HEK293 (cell line): ENCODE data around the gene UBALD1.
A peak's percentile ranks its signal among the peaks of the same experiment; 100 is the strongest.

Experiments used
- CTCF ChIA-PET: fragments of 350-600 bp; formaldehyde crosslinking; extraction: SDS; loops from one replicate; lab custom pipeline; 2021; ENCODE audit warnings: antibody characterized with exemption; lab: Yijun Ruan, JAX
- POLR2A ChIA-PET: fragments of 300-600 bp; formaldehyde crosslinking; extraction: SDS; loops from one replicate; lab custom pipeline; 2020; ENCODE audit warnings: antibody characterized with exemption, inconsistent platforms; lab: Yijun Ruan, JAX
- H3K27ac ChIP-seq: fragments of 200-500 bp; sonication (Bioruptor generic); 2 replicates; pipeline ENCODE4 v1.5.1; 2014; ENCODE audit warnings: low read depth, low read length, control low read depth, inconsistent platforms; ENCODE audit errors: extremely low read depth
- H3K36me3 ChIP-seq, 2 experiments: fragments of 200-500 bp in 1 of 2; sonication (Bioruptor generic) in 1 of 2; 1 replicate in 1 of 2; 2 replicates in 1 of 2; pipeline ENCODE4 v1.5.1; 2014 to 2017; ENCODE audit warnings: inconsistent platforms in 2 of 2, low read length in 2 of 2; ENCODE audit not compliant: control insufficient read depth in 2 of 2, insufficient read depth in 1 of 2
- H3K4me1 ChIP-seq: fragments of 200-500 bp; sonication (Bioruptor generic); 2 replicates; pipeline ENCODE4 v1.5.1; 2014; ENCODE audit warnings: mild to moderate bottlenecking, low read length, inconsistent platforms; ENCODE audit not compliant: control insufficient read depth, insufficient read depth
- H3K4me3 ChIP-seq: 2 replicates; pipeline ENCODE4 v1.5.1; 2011; ENCODE audit warnings: low read depth, mild to moderate bottlenecking, control low read depth, low read length, moderate library complexity
- H3K9me3 ChIP-seq: fragments of 200-500 bp; sonication (Bioruptor generic); 2 replicates; pipeline ENCODE4 v1.5.1; 2014; ENCODE audit warnings: low read depth, low read length, inconsistent platforms; ENCODE audit not compliant: control insufficient read depth, insufficient read depth
- SALL2 ChIP-seq: fragments of 450-650 bp; formaldehyde crosslinking; IDR thresholded peaks from 2 replicates; pipeline ENCODE4 v1.5.0; 2017; ENCODE audit warnings: missing biosample characterization, mild to moderate bottlenecking, missing genetic modification characterization, borderline replicate concordance
- ZBTB21 ChIP-seq: fragments of 450-650 bp; formaldehyde crosslinking; IDR thresholded peaks from 2 replicates; pipeline ENCODE4 v1.5.1; 2017; ENCODE audit warnings: missing biosample characterization, missing genetic modification characterization
- ZBTB48 ChIP-seq: fragments of 450-650 bp; formaldehyde crosslinking; IDR thresholded peaks from 2 replicates; pipeline ENCODE4 v1.5.1; 2016; ENCODE audit warnings: missing biosample characterization, missing genetic modification characterization
- ZNF175 ChIP-seq: fragments of 450-650 bp; formaldehyde crosslinking; IDR thresholded peaks from 2 replicates; pipeline ENCODE4 v1.5.1; 2016; ENCODE audit warnings: missing biosample characterization, missing genetic modification characterization
- ZNF335 ChIP-seq: fragments of 450-650 bp; formaldehyde crosslinking; conservative IDR thresholded peaks from 2 replicates; pipeline ENCODE4 v1.5.1; 2016; ENCODE audit warnings: missing biosample characterization, missing genetic modification characterization
- ZNF37A ChIP-seq: fragments of 450-650 bp; IDR thresholded peaks from 2 replicates; pipeline ENCODE4 v1.5.1; 2018; ENCODE audit warnings: missing biosample characterization, missing genetic modification characterization
- ZNF600 ChIP-seq: fragments of 450-650 bp; formaldehyde crosslinking; IDR thresholded peaks from 2 replicates; pipeline ENCODE4 v1.5.1; 2016; ENCODE audit warnings: missing biosample characterization, missing genetic modification characterization
- ZNF629 ChIP-seq: fragments of 450-650 bp; formaldehyde crosslinking; IDR thresholded peaks from 2 replicates; pipeline ENCODE4 v1.5.1; 2017; ENCODE audit warnings: missing biosample characterization, missing genetic modification characterization
- TF ChIP-seq, protein P1 (sequence below): fragments of 450-650 bp; formaldehyde crosslinking; IDR thresholded peaks from 2 replicates; pipeline ENCODE4; 2016; ENCODE audit warnings: missing biosample characterization, missing genetic modification characterization
- TF ChIP-seq, protein P2 (sequence below): fragments of 450-650 bp; formaldehyde crosslinking; IDR thresholded peaks from 2 replicates; pipeline ENCODE4 v1.5.1; 2016; ENCODE audit warnings: missing biosample characterization, missing genetic modification characterization

The UBALD1 gene

DNA sequence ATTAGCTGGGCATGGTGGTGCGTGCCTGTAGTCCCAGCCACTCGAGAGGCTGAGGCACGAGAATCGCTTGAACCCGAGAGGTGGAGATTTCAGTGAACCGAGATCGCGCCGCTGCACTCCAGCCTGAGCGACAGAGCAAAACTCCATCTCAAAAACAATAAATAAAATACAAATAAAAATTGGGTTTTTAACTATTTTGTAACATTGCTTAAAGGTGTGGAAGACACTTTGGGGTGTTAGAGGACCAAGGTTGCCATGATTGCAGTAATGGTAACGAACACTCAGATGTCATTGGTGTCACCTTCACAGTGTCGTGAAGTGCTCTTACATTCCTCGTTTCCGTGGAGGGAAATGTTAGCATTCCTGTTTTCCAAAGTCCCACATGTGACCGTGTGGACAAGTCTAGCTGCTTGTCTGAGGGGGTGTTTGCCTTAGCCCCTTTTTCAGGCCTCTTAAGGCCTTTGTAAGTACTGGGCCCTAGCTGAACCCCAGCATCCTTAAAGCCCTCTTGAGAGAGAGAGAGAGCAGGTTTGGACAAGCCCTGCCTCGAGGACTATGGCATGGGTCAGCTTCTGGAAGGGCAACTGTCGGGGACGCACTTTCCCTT lies 49.9 kb downstream of the UBALD1 start:
- H3K4me3 ChIP-seq, result no peak overlapping the region
- H3K27ac ChIP-seq, result no peak overlapping the region
- CTCF ChIA-PET, result interaction anchor here (0.7 to 1.1 kb wide), 2 partner anchors 16 to 20 kb away, joined by 3 to 4 read pairs; no protein-coding TSS in a partner anchor
- H3K36me3 ChIP-seq, result no peaks in the 10 kb centered on the region
- H3K4me1 ChIP-seq, result no peaks in the 10 kb centered on the region
- H3K9me3 ChIP-seq, result no peaks in the 10 kb centered on the region
- POLR2A ChIA-PET, result no interaction called here
- no peak for TF ChIP-seq ZBTB21 (tag by site-specific recombination)
- no peak for TF ChIP-seq ZNF175 (tag by site-specific recombination)
- TF ChIP-seq, protein P1, sequence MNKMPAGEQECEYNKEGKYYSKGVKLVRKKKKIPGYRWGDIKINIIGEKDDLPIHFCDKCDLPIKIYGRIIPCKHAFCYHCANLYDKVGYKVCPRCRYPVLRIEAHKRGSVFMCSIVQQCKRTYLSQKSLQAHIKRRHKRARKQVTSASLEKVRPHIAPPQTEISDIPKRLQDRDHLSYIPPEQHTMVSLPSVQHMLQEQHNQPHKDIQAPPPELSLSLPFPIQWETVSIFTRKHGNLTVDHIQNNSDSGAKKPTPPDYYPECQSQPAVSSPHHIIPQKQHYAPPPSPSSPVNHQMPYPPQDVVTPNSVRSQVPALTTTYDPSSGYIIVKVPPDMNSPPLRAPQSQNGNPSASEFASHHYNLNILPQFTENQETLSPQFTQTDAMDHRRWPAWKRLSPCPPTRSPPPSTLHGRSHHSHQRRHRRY (tag by site-specific recombination), result no peak
- TF ChIP-seq ZBTB48 (tag by site-specific recombination), result no peak
- TF ChIP-seq ZNF600 (tag by site-specific recombination), result no peak
- TF ChIP-seq ZNF37A, result no peak
- no peak for TF ChIP-seq ZNF629 (tag by site-specific recombination)

DNA sequence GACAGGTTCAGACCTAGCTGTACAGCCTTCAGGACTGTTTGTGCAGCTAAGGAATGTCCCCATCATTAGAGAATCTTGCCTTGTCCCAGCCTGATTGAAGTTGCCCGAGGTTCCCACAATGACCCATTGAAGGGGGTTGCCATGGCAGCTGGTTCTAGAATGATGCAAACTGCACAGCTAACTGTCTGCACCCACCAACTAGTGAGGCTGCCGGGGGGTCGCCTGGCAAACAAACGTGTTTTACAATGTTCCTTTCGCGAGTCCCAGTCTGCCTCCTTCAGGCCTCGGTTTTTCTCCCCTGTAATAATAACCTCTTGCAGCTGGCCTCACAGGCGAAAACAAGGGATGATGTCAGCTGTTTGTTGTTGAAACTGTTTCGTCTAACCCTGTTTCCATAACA lies 53.1 kb downstream of the UBALD1 start:
- ChIA-PET CTCF (interaction anchor here (0.6 to 2.2 kb wide), 5 partner anchors 9 to 55 kb away, joined by 4 to 11 read pairs (median 4); no protein-coding TSS in a partner anchor), POLR2A (no interaction called here)

More for the DNA sequence above, 53.1 kb downstream of the UBALD1 start:
- Histone ChIP-seq H3K27ac (no peak overlapping the region), H3K4me3 (no peak overlapping the region), H3K4me1 (no peaks in the 10 kb centered on the region), H3K36me3 (no peaks in the 10 kb centered on the region)
- TF ChIP-seq, protein P2, sequence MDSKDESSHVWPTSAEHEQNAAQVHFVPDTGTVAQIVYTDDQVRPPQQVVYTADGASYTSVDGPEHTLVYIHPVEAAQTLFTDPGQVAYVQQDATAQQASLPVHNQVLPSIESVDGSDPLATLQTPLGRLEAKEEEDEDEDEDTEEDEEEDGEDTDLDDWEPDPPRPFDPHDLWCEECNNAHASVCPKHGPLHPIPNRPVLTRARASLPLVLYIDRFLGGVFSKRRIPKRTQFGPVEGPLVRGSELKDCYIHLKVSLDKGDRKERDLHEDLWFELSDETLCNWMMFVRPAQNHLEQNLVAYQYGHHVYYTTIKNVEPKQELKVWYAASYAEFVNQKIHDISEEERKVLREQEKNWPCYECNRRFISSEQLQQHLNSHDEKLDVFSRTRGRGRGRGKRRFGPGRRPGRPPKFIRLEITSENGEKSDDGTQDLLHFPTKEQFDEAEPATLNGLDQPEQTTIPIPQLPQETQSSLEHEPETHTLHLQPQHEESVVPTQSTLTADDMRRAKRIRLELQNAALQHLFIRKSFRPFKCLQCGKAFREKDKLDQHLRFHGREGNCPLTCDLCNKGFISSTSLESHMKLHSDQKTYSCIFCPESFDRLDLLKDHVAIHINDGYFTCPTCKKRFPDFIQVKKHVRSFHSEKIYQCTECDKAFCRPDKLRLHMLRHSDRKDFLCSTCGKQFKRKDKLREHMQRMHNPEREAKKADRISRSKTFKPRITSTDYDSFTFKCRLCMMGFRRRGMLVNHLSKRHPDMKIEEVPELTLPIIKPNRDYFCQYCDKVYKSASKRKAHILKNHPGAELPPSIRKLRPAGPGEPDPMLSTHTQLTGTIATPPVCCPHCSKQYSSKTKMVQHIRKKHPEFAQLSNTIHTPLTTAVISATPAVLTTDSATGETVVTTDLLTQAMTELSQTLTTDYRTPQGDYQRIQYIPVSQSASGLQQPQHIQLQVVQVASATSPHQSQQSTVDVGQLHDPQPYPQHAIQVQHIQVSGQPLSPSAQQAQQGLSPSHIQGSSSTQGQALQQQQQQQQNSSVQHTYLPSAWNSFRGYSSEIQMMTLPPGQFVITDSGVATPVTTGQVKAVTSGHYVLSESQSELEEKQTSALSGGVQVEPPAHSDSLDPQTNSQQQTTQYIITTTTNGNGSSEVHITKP (tag by site-specific recombination), result peak; percentile 88
- no peak for TF ChIP-seq SALL2
- 0 out of 2 replicates have a peak, but pooled peaks have one; percentile 22 for TF ChIP-seq ZNF335
- TF ChIP-seq, all 188 proteins: peak for 2
- H3K9me3 ChIP-seq, result no peaks in the 10 kb centered on the region
